ENCODE measurements around the gene ILF3. TPM values are rescaled to one million over a fixed set of nuclear protein-coding genes. Genes with fewer than 3 reads are reported as not detected.

The ILF3 gene
- total RNA-seq, 6 experiments from 2014 or later, result 227 to 298 (median 277) TPM

DNA sequence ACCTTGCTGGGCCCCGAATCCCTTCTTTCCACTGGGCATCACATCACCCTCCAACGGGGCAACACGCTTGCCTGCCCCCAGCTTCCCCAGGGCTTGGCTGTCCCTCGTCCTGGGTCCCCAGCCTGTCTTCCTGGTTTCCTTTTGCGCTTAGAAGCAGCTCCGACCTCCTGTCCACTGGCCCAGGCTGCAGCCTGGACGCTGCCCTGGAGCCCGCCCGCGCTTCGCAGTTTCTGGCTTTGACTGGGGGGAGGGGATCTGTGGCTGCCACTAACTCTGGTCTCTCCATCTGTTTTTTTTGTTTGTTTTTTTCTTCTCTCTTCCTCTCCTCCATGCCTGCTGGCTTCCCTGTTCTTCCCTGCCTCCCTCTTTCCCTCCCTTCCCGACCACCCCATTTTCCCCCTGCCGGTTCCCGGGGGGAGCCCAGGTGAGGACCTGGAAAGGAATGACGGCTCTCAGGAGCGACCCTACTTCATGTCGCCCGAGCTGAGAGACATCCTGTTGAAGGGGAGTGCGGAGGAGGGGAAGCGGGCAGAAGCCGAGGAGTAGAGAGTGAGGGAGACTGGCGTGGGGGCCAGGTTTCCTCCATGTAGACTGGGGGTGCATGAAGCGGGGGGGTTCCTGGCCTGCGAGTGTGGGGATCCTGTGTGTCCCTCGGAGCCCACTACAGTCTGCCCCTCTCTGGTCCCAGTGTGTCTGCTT lies 11.5 kb upstream of the ILF3 start:
- H3K4me3 Mint-ChIP-seq, result no peak overlapping the region
- no peak for DNase-seq
- H3K27me3 Mint-ChIP-seq (ENCODE audit: insufficient read depth), result peaks cover 6% of the 10 kb centered on the region
- TF ChIP-seq, protein P1, sequence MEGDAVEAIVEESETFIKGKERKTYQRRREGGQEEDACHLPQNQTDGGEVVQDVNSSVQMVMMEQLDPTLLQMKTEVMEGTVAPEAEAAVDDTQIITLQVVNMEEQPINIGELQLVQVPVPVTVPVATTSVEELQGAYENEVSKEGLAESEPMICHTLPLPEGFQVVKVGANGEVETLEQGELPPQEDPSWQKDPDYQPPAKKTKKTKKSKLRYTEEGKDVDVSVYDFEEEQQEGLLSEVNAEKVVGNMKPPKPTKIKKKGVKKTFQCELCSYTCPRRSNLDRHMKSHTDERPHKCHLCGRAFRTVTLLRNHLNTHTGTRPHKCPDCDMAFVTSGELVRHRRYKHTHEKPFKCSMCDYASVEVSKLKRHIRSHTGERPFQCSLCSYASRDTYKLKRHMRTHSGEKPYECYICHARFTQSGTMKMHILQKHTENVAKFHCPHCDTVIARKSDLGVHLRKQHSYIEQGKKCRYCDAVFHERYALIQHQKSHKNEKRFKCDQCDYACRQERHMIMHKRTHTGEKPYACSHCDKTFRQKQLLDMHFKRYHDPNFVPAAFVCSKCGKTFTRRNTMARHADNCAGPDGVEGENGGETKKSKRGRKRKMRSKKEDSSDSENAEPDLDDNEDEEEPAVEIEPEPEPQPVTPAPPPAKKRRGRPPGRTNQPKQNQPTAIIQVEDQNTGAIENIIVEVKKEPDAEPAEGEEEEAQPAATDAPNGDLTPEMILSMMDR (IDR thresholded peaks at IDR 0.05), result no peak
- peaks cover 16% of the 10 kb centered on the region; the same call in 1 of the 2 replicates for H3K4me1 Mint-ChIP-seq (ENCODE audit: low read depth)
- no peaks in the 10 kb centered on the region for H3K9me3 Mint-ChIP-seq
- H3K27ac Mint-ChIP-seq, result no peak overlapping the region
- H3K36me3 Mint-ChIP-seq (ENCODE audit: low read depth), result peaks cover 11% of the 10 kb centered on the region; the same call in 1 of the 2 replicates

GRCh38 chr19:10643172-10643967 lies 10.8 kb upstream of the ILF3 start:
- Mint-ChIP-seq H3K27ac (peak overlapping the region; percentile 46; the same call in 1 of the 2 replicates), H3K9me3 (no peaks in the 10 kb centered on the region), H3K4me3 (no peak overlapping the region), H3K27me3 (ENCODE audit: insufficient read depth) (peaks cover 8% of the 10 kb centered on the region), H3K36me3 (ENCODE audit: low read depth) (peaks cover 3% of the 10 kb centered on the region; the same call in 1 of the 2 replicates), H3K4me1 (ENCODE audit: low read depth) (peaks cover 16% of the 10 kb centered on the region; the same call in 1 of the 2 replicates)
- TF ChIP-seq, protein P1 (IDR thresholded peaks at IDR 0.05), result no peak
- no peak for DNase-seq

- Mint-ChIP-seq H3K4me1 (ENCODE audit: low read depth) (peaks cover 16% of the 10 kb centered on the region; the same call in 1 of the 2 replicates), H3K4me3 (no peak overlapping the region), H3K27me3 (ENCODE audit: insufficient read depth) (peaks cover 8% of the 10 kb centered on the region), H3K9me3 (no peaks in the 10 kb centered on the region), H3K27ac (peak overlapping the region; percentile 46; the same call in 1 of the 2 replicates), H3K36me3 (ENCODE audit: low read depth) (peaks cover 3% of the 10 kb centered on the region; the same call in 1 of the 2 replicates)
- TF ChIP-seq, protein P1 (IDR thresholded peaks at IDR 0.05), result no peak
- DNase-seq, result no peak
These were observed 10.2 kb upstream of the ILF3 start for GRCh38 chr19:10643968-10644259.

DNA sequence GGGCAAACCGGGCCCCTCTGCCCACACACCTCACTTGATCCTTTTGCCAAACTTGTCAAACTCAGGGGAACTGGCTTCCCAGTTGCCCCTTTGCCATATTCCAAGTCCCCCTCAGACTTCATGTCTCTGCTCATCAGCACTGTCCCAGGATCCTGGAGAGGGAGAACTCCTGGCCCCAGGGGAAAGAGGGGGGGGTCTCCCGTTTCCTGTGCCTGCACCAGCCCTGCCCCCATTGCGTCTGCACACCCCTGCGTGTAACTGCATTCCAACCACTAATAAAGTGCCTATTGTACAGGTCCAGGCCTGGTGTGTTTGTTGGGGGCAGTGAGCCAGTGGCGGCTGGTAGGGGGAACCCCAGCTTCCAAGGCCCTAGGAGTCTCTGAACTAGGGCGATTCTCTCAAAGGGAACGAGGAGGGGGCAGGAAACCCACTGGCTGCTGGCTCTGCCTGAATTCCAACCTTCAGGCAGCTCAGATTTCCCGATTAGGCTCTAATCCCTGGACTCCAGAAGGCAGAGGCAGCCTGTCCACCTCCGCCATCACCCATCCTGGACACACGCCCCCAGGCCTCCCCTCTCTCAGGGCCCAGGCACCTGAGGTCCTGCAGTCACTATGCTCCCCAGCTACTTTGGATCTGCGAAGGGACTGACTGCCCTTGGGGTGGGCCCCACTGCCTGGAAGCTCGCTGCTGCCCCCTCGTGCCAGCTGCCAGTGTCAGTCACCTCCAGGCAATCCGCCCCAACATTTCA lies 9.7 kb upstream of the ILF3 start:
- Mint-ChIP-seq H3K4me1 (ENCODE audit: low read depth) (peaks cover 16% of the 10 kb centered on the region; the same call in 1 of the 2 replicates), H3K27me3 (ENCODE audit: insufficient read depth) (peaks cover 6% of the 10 kb centered on the region), H3K36me3 (ENCODE audit: low read depth) (no peaks in the 10 kb centered on the region; the same call in 1 of the 2 replicates), H3K4me3 (no peak overlapping the region), H3K9me3 (no peaks in the 10 kb centered on the region), H3K27ac (peak overlapping the region; percentile 46; the same call in 1 of the 2 replicates)
- peak; percentile 71 for DNase-seq
- TF ChIP-seq, protein P1 (IDR thresholded peaks at IDR 0.05), result peak; percentile 88

DNA sequence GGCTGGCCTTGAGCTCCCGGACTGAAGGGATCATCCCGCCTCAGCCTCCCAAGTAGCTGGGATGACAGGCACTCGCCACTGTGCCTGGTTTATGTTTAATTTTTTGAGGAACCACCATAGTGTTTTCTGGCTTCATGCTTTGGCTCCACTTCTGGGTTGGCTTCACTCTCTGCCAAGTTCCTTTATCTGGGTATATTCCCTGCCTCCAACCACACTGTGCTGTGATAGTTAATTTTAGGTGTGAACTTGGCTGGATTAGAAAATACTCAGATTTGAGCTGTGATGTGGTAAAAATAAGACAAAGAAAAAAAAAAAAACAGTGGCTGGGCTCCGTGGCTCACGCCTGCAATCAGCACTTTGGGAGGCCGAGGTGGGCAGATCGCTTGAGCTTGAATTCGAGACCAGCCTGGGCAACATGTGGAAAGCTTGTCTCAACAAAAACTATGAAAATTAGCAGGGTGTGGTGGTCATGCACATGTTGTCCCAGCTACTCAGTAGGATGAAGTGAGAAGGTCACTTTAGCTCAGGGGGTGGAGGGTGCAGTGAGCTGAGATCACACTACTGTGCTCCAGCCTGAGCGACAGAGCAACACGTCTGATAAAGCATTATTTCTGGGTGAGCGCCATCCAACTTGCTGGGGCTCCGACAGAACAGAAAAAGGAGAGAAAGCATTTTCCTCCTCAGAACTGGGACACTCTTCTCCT lies 7.5 kb upstream of the ILF3 start:
- Mint-ChIP-seq H3K27me3 (ENCODE audit: insufficient read depth) (peaks cover 6% of the 10 kb centered on the region; the same call in 1 of the 2 replicates), H3K4me3 (no peak overlapping the region)
- no peak for DNase-seq

More for the DNA sequence above, 7.5 kb upstream of the ILF3 start:
- Mint-ChIP-seq H3K27ac (no peak overlapping the region), H3K9me3 (no peaks in the 10 kb centered on the region), H3K4me1 (ENCODE audit: low read depth) (peaks cover 16% of the 10 kb centered on the region; the same call in 1 of the 2 replicates), H3K36me3 (ENCODE audit: low read depth) (peaks cover 2% of the 10 kb centered on the region; the same call in 1 of the 2 replicates)
- TF ChIP-seq, protein P1 (IDR thresholded peaks at IDR 0.05), result no peak

All from HFFc6 (cell line).